ENCODE results near the gene ASAP3. TPM values are rescaled to one million over a fixed set of nuclear protein-coding genes. Genes with fewer than 3 reads are reported as not detected.

The ASAP3 gene
- total RNA-seq, 2 experiments from 2014 or later: 0.25 to 0.52 TPM

DNA sequence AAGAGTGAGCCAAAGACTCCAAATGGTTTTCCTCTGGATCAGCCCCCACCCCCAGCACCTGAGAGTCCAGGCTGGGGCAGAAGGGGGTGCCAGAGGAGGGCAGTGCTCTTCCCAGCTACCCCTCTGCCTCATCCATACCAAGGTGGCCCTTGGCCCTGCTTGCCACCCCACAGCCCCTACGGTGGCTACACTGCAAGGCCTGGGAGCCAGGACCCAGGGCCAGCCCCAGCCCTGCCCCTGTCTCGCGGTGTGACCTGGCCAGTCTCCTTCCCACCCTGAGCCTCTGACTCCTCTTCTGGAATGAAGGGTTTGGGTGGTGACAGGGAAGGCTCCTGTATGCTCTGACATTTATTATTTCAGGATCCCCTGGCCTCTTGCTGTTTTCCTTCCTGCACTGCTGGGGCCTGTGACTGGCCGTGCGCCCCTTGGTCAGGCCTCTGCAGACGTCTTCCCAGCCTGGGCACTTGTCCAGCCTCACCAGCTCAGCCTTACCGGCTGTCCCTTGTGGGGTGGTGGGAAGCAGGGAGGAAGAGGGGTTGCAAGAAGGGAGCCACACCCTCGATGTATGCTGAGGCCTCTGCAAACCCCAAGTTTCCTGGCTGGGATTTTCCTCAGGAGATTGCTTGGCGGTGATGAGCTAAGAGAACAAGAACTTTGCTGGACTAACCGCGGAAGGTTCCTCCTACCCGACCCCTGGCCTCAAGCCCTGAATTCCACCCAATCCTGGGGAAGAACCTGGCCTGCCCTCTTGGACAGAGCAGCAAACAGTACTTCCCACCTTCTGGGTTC lies 13.5 kb downstream of the ASAP3 start:
- Mint-ChIP-seq H3K9me3 (no peaks in the 10 kb centered on the region), H3K36me3 (ENCODE audit: low read depth) (no peaks in the 10 kb centered on the region), H3K27me3 (peaks cover 1% of the 10 kb centered on the region), H3K4me1 (no peaks in the 10 kb centered on the region), H3K4me3 (no peak overlapping the region), H3K27ac (no peak overlapping the region)
- no peak for DNase-seq
- ChIA-PET POLR2A (no interaction called here), CTCF (no interaction called here)

DNA sequence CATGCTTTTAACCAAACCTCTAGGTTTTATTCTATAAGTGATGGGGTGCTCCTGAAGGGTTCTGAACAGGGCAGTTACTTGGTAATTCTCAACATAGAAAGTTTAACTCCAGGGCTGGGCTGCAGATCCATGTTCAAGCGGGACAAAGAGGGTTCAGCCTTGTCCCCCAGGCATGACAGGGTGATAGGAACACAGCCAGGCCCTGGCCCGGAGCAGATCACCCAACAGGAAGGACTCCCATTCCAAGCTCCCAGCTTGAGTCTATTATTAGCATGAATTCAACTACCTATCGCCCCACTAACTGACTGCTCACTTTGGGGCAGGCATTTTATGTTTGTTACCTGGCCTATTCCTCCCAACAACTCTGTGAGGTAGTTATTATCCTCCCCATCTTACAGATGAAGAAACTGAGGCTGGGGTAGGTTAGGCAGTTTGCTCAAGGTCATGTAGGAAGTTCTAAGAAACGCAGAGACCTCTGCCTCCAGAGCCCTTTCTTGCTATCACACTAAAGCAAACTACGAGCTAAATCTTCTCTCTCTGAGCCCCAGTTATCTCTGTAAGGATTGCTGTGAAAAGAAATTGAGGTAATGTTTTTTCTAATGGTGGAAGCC lies 14.5 kb downstream of the ASAP3 start:
- Mint-ChIP-seq H3K4me3 (no peak overlapping the region), H3K36me3 (ENCODE audit: low read depth) (no peaks in the 10 kb centered on the region), H3K27me3 (no peaks in the 10 kb centered on the region), H3K27ac (no peak overlapping the region), H3K9me3 (no peaks in the 10 kb centered on the region), H3K4me1 (no peaks in the 10 kb centered on the region)
- CTCF ChIA-PET: interaction anchor here (0.6 kb wide), 1 partner anchor 217 kb away, joined by 3 read pairs; no protein-coding TSS in a partner anchor
- no peak for DNase-seq
- POLR2A ChIA-PET: no interaction called here

DNA sequence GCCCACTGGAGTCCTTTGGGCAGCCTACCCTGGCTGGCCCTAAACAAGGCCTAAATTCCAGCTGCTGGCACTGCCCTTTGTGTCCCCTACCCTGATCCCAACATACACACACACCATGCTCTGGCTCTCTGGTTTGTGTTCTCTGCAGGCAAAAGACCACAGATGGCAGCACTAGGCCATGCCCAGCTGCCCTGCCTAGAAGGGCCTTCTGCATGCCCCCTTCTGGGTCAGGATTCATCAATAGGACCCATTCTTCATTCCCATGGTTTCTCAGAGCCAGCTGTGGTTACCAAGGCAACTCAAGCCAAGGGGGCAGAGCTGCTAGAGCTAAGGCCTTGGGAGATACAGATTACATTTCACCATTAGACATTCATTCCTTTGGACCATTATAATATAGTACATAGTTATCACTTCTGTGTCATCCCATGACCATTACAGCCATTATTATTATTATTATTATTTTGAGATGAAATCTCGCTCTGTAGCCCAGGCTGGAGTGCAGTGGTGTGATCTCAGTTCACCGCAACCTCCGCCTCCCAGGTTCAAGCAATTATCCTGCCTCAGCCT lies 17.5 kb downstream of the ASAP3 start:
- Mint-ChIP-seq H3K27ac (no peak overlapping the region), H3K9me3 (no peaks in the 10 kb centered on the region), H3K4me3 (no peak overlapping the region), H3K36me3 (ENCODE audit: low read depth) (no peaks in the 10 kb centered on the region), H3K27me3 (no peaks in the 10 kb centered on the region), H3K4me1 (no peaks in the 10 kb centered on the region)
- POLR2A ChIA-PET: no interaction called here
- CTCF ChIA-PET: interaction anchor here (0.6 to 1.2 kb wide), 4 partner anchors 9 to 63 kb away, joined by 3 read pairs; no protein-coding TSS in a partner anchor
- DNase-seq: no peak

DNA sequence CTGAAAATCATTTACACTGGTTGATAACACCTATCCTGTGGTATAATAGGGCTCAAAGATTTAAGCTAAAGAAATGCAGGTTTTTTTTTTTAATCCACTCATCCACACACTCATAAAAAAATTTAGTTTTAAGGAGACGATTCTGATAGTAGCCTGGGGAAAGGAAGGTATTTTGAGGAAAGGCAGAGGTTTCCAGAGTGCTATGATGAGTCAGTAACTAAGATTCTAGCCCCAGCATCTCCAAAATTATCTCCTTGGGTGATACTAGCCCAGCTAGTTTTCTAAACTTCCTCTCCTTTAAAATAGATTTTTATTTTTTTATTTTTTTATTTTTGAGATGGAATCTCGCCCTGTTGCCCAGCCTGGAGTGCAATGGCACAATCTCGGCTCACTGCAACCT lies 20.7 kb downstream of the ASAP3 start:
- peaks cover 12% of the 10 kb centered on the region for H3K27me3 Mint-ChIP-seq
- H3K4me1 Mint-ChIP-seq: no peaks in the 10 kb centered on the region
- no peak overlapping the region for H3K27ac Mint-ChIP-seq
- POLR2A ChIA-PET: no interaction called here
- no peak for DNase-seq
- CTCF ChIA-PET: interaction anchor here (0.8 kb wide), 1 partner anchor 11 kb away, joined by 3 read pairs; no protein-coding TSS in a partner anchor
- no peak overlapping the region for H3K4me3 Mint-ChIP-seq
- no peaks in the 10 kb centered on the region for H3K9me3 Mint-ChIP-seq
- no peaks in the 10 kb centered on the region for H3K36me3 Mint-ChIP-seq (ENCODE audit: low read depth)

DNA sequence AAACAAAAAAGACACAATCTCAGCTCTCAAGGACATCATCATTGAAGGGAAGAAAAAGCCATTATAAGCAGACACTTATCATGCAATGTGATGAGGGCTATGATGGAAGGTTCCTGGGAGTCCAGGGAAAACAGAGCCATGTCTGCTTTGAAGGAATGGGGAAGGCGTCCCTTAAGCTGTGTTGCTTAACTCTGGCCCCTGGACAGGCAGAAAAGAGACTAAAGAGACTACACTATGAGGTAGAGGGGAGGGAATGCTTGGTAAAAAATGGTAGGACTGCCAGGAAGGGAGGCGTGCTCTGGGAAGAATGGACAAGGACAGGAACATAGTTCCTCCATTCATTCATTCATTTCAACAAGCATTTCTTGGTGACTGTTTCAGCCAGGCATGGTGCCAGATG lies 21.2 kb downstream of the ASAP3 start:
- Mint-ChIP-seq H3K4me3 (no peak overlapping the region), H3K36me3 (ENCODE audit: low read depth) (no peaks in the 10 kb centered on the region), H3K27me3 (peaks cover 14% of the 10 kb centered on the region), H3K4me1 (no peaks in the 10 kb centered on the region), H3K27ac (no peak overlapping the region), H3K9me3 (no peaks in the 10 kb centered on the region)
- ChIA-PET CTCF (interaction anchor here (0.8 kb wide), 1 partner anchor 12 kb away, joined by 3 read pairs; no protein-coding TSS in a partner anchor), POLR2A (no interaction called here)
- DNase-seq: no peak

DNA sequence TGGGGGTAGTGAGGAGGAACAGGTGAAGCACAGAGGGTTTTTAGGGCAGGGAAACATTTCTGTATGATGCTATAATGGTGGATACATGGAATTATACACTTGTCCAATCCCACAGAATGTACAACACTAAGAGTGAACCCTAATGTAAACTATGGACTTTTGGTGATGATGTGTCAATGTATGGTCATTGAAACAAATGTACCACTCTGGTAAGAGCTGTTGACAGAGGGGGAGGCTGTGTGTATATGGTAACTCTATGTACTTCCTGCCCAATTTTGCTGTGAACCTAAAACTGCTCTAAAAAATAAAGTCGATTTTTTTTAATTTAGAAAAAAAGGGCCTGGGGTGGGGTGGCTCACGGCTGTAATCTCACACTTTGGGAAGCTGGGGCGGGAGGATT lies 22.9 kb downstream of the ASAP3 start:
- ChIA-PET CTCF (interaction anchor here (0.5 kb wide), 1 partner anchor 26 kb away, joined by 4 read pairs; no protein-coding TSS in a partner anchor), POLR2A (no interaction called here)

DNA sequence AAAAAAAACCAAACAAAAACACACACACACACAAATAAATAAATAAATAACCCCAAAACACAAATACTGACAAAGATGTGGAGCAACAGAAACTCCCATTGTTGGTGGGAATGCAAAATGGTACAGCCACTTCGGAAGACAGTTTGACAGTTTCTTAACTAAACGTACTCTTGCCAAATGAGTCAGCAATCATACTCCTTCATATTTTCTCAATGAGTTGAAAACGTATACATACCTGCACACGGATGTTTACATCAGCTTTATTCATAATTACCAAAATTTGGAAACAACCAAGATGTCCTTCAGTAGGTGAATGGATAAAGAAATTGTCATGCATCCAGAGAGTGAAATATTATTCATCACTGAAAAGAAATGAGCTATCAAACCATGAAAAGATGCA lies 23.5 kb downstream of the ASAP3 start:
- ChIA-PET POLR2A (no interaction called here), CTCF (interaction anchor here (0.5 kb wide), 3 partner anchors 27 to 117 kb away, joined by 3 to 6 read pairs (median 4); no protein-coding TSS in a partner anchor)
- Mint-ChIP-seq H3K36me3 (ENCODE audit: low read depth) (no peaks in the 10 kb centered on the region), H3K27ac (no peak overlapping the region), H3K27me3 (peaks cover 17% of the 10 kb centered on the region), H3K4me3 (no peak overlapping the region), H3K4me1 (peaks cover 7% of the 10 kb centered on the region), H3K9me3 (no peaks in the 10 kb centered on the region)
- DNase-seq: no peak

More for the DNA sequence above, 22.9 kb downstream of the ASAP3 start:
- no peak for DNase-seq
- Mint-ChIP-seq H3K27me3 (peaks cover 15% of the 10 kb centered on the region), H3K4me1 (peaks cover 5% of the 10 kb centered on the region), H3K27ac (no peak overlapping the region), H3K4me3 (no peak overlapping the region), H3K36me3 (ENCODE audit: low read depth) (no peaks in the 10 kb centered on the region), H3K9me3 (no peaks in the 10 kb centered on the region)

DNA sequence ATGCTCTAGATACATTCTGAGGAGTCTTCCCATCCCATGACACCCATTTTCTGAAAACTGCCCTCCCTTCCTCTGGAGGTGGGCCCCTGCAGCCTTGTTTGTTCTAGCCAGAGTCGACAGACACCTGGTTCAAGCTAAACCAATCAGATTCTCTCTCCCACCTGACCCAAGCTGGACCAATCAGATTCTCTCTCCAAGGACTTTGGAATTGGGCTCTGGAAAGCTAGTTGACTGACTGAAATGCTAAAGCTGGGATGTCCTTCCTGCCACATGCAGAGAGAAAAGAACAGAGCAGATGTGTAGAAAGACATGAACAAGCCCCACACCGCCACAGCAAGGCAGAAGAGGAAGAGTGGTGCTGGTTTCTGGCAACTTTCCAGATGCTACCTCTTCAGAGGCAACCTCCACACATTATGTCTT lies 24.6 kb downstream of the ASAP3 start:
- H3K27me3 Mint-ChIP-seq: peaks cover 21% of the 10 kb centered on the region
- ChIA-PET POLR2A (no interaction called here), CTCF (interaction anchor here (0.8 kb wide), 1 partner anchor 19 kb away, joined by 3 read pairs; no protein-coding TSS in a partner anchor)
- H3K9me3 Mint-ChIP-seq: no peaks in the 10 kb centered on the region
- H3K27ac Mint-ChIP-seq: no peak overlapping the region
- H3K36me3 Mint-ChIP-seq (ENCODE audit: low read depth): no peaks in the 10 kb centered on the region
- no peak for DNase-seq
- H3K4me3 Mint-ChIP-seq: no peak overlapping the region
- H3K4me1 Mint-ChIP-seq: peaks cover 12% of the 10 kb centered on the region

DNA sequence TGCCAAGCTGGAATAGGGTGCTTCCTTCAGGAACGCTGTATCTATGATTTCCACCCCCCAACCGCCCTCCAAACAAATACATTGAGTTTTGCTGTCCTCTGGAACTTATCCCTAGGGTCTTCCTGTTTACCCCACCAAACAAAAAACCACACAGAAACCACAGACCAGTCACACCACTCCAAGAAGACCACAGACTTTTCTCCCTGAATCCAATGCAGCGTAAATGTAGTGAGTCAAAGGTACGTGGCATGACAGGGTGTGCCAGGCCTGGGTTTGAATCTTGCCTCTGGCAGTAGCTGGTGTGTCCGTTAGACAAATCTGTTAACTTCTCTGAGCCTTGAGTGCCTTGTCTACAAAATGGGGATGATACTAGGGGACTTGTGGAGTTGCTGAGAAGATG lies 27.8 kb downstream of the ASAP3 start:
- DNase-seq: no peak
- CTCF ChIA-PET: interaction anchor here (0.9 kb wide), 1 partner anchor 27 kb away, joined by 3 read pairs; no protein-coding TSS in a partner anchor
- Mint-ChIP-seq H3K9me3 (no peaks in the 10 kb centered on the region), H3K27me3 (peaks cover 23% of the 10 kb centered on the region), H3K27ac (no peak overlapping the region), H3K4me3 (no peak overlapping the region), H3K4me1 (peaks cover 26% of the 10 kb centered on the region), H3K36me3 (ENCODE audit: low read depth) (no peaks in the 10 kb centered on the region)
- POLR2A ChIA-PET: no interaction called here

DNA sequence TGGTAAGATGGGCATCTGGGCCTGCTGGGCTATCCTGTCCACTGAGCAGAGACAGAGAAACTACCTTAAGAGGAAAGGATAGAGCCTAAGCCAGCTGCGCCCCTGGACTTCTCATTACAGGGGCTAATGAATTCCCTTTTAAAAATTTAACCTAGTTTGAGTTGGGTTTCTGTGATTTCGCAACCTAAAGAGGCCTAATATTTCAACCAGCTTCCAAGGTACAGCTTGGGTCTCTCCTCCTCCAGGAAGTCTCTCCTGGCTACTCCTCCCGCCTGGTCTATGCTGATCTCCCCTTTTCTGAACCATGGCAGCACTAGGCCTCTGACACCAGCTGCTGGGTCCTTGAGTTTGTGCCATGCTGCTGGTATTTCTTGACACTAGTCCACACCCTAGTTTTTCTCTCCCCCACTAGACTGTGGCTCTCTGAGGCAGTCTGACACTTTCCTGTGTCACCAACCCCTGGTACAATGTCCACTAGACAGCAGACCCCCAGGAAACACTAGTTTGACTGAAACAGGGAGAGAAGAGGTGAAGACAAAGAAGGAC lies 30.5 kb downstream of the ASAP3 start:
- POLR2A ChIA-PET: no interaction called here
- Mint-ChIP-seq H3K36me3 (ENCODE audit: low read depth) (no peaks in the 10 kb centered on the region), H3K4me3 (no peak overlapping the region), H3K27me3 (peaks cover 11% of the 10 kb centered on the region), H3K27ac (no peak overlapping the region), H3K4me1 (peaks cover 26% of the 10 kb centered on the region), H3K9me3 (no peaks in the 10 kb centered on the region)
- DNase-seq: no peak
- CTCF ChIA-PET: no interaction called here

DNA sequence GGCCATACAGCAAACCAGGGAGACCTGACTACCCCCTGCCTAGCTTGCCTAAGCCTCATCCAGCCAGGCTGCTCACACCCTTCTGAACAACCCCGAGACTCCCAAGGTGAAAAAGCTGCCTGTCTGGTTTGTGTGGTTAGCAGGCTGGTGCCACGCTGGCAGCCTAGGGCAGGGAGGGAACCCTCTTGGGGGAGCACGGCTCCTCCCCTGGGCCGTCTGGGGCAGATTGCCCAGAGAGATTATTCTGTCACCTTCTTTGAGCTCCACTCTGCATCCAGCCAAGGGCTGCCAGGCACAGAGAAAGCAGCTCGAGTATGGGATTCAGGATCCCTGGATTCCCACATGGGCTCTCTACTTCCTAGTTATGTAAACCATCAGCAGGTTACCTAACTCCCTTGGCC lies 32.0 kb downstream of the ASAP3 start:
- ChIA-PET POLR2A (no interaction called here), CTCF (interaction anchor here (1.5 kb wide), 1 partner anchor 175 kb away, joined by 5 read pairs; no protein-coding TSS in a partner anchor)
- Mint-ChIP-seq H3K27me3 (peaks cover 8% of the 10 kb centered on the region), H3K27ac (peak overlapping the region; percentile 7), H3K4me3 (no peak overlapping the region), H3K36me3 (ENCODE audit: low read depth) (no peaks in the 10 kb centered on the region), H3K9me3 (no peaks in the 10 kb centered on the region), H3K4me1 (peaks cover 26% of the 10 kb centered on the region)
- peak; percentile 35 for DNase-seq

DNA sequence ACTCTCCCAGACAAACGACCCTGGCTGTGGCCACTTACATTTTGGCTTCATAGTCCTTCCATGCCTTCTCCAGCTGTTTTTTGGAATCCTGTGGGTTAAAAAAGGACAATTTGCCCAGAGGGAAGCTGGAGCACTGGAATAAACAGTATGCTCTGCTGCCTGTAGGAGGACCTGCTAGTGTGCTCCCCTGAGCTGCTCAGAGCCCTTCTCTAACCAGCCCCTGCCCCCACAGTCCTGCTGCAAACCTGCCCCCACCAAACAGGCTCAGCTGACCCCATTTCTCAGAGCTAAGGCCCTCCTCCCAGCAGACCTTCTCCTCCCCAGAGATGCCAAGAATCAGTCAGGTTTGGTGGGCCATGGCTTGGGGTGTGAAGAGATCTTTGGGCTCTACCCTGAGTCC lies 32.5 kb downstream of the ASAP3 start:
- CTCF ChIA-PET: interaction anchor here (1.5 kb wide), 1 partner anchor 176 kb away, joined by 5 read pairs; no protein-coding TSS in a partner anchor
- H3K9me3 Mint-ChIP-seq: no peaks in the 10 kb centered on the region
- POLR2A ChIA-PET: no interaction called here
- H3K4me3 Mint-ChIP-seq: no peak overlapping the region
- no peak for DNase-seq
- H3K27me3 Mint-ChIP-seq: peaks cover 8% of the 10 kb centered on the region
- H3K4me1 Mint-ChIP-seq: peaks cover 25% of the 10 kb centered on the region
- H3K27ac Mint-ChIP-seq: peak overlapping the region; percentile 7
- H3K36me3 Mint-ChIP-seq (ENCODE audit: low read depth): no peaks in the 10 kb centered on the region

DNA sequence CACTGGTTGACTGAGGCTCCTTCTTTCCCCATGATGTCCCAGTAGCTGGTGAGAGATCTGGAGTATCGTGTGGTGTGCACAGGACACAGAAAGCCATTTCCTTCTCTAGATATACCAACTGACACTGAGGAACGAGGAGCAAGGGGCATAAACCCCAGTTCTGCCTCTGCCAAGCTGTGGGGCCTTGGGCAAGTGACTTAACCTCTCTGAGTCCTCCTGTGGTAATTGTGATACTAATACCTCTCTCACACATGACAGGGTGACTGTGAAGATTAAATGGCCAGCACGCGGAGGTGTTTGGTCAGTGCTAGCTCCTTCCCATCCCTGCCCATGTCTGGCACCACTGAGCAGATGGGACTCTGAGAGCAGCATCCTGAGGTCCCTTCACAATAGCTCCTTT lies 33.1 kb downstream of the ASAP3 start:
- no peak overlapping the region for H3K4me3 Mint-ChIP-seq
- no peaks in the 10 kb centered on the region for H3K36me3 Mint-ChIP-seq (ENCODE audit: low read depth)
- DNase-seq: no peak
- CTCF ChIA-PET: interaction anchor here (0.6 to 1.5 kb wide), 2 partner anchors 177 to 293 kb away, joined by 5 read pairs; no protein-coding TSS in a partner anchor
- POLR2A ChIA-PET: no interaction called here
- no peak overlapping the region for H3K27ac Mint-ChIP-seq
- H3K4me1 Mint-ChIP-seq: peaks cover 20% of the 10 kb centered on the region
- H3K9me3 Mint-ChIP-seq: no peaks in the 10 kb centered on the region
- H3K27me3 Mint-ChIP-seq: peaks cover 8% of the 10 kb centered on the region
